HG03571 (cell line): ENCODE results near the gene VAPA.

Experiments
- ATAC-seq: cut with Tn5 transposase; IDR thresholded peaks from one replicate; pipeline ENCODE4 v1.9.1; 2021; ENCODE audit not compliant: unreplicated experiment

Gene VAPA

DNA sequence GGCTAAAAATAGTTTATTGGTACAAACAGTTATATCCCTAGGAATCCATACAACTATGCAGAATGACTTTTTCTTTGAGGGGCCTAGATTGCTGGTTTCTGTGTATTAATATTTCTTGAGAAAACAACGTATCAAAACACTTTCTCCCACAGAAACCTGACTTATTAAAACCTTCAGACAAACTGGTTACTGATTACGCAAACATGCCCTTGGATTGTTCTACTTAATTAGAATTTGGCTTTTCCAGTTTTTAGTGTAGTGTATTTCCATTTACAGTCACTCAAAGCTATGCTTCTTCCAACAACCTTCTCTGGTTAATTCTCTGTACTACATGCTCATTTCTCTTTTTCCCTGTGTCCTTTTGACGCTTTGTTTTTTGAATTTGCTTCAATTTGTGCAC, 20.0 kb downstream of the VAPA start:
- no peak for ATAC-seq

GRCh38 chr18:9934274-9934673, 20.5 kb downstream of the VAPA start:
- ATAC-seq, result no peak

DNA sequence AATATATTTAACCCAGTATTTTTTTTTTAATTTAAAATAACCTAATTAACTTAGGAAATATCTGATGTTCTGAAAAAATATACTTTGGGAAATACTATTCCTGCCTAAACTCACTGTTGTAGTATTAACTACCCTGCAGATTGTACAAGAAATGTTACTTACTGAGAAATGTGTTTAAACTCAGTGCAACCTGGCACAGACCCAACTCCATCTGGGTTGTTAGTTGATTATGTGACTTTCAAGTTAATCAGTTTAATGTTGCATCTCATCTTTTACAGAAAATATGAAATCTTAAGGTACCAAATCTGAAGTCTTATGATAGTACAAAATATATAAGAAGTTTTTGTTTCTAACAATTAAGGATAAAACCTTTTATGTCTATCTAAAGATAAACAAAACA, 27.3 kb downstream of the VAPA start:
- no peak for ATAC-seq

DNA sequence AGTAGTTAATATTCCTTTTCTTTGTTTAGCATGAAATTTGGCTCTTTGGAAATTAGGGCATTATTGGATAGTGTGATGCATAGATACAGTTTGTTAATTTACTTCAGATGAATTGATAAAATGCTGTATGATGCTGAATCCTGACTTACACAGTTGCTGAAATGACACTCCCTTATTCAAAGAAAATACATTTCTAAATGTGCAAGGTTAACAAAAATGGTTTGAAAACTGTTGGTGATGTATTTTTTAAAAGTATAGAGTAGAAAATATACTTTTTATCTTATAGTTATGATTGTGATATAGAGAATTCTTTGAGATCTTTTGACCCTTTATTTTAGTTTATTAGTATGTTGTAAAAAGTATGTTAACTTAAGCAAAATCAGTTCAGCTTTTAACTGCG, 27.8 kb downstream of the VAPA start:
- no peak for ATAC-seq

- ATAC-seq, result no peak
Observed at GRCh38 chr18:9943311-9943710, 29.5 kb downstream of the VAPA start.

GRCh38 chr18:9944805-9945204, 31.0 kb downstream of the VAPA start:
- no peak for ATAC-seq

- ATAC-seq, result no peak
Observed at GRCh38 chr18:9946831-9947230, 33.0 kb downstream of the VAPA start.

GRCh38 chr18:9947248-9947647, 33.4 kb downstream of the VAPA start:
- ATAC-seq, result no peak

DNA sequence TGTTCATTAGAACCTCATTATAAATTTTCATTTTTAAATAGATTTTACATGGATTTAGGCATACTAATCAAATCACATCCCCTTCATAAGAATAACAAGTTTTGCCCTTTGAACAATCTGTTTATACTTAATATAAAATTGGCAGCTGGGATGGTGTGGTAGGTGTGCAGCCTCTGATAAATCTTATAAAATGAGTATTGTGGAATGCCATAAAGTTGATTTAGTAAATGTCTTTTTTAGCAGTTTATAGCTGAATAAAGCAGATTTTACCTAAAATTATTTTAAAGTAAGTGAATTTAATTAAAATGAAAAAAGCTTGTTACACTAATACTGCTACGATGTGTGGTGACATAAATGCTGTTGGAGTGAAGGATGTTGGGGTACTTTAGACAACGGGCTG, 35.5 kb downstream of the VAPA start:
- no peak for ATAC-seq

- no peak for ATAC-seq
Observed at GRCh38 chr18:9949861-9950260, 36.0 kb downstream of the VAPA start.

DNA sequence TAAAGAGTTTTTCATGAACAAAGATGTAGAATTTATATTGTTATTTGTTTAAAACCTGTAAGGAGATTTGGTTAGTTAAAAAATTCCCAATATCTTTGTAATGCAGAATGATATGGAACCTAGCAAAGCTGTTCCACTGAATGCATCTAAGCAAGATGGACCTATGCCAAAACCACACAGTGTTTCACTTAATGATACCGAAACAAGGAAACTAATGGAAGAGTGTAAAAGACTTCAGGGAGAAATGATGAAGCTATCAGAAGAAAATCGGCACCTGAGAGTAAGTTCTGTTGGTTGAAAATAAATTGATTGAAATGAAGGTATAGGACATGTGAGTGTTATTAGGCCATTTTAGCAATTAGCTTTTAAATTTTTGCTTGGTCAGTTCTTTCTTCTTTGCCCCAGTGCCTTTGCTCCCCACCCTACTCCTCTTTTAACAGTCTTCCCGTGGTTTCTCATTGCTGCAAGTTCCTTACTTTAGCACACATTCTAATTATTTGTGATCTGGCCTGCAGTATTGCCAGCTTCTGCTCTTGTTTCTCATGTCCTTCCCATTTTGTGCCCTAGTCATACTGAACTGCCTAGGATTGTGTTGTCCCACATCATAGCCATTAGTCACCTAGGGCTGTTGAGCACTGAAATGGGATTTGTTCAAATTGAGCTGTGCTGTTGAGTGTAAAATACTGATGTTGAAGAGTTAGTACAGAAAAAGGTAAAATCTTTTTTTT, 36.6 kb downstream of the VAPA start:
- ATAC-seq, result no peak

DNA sequence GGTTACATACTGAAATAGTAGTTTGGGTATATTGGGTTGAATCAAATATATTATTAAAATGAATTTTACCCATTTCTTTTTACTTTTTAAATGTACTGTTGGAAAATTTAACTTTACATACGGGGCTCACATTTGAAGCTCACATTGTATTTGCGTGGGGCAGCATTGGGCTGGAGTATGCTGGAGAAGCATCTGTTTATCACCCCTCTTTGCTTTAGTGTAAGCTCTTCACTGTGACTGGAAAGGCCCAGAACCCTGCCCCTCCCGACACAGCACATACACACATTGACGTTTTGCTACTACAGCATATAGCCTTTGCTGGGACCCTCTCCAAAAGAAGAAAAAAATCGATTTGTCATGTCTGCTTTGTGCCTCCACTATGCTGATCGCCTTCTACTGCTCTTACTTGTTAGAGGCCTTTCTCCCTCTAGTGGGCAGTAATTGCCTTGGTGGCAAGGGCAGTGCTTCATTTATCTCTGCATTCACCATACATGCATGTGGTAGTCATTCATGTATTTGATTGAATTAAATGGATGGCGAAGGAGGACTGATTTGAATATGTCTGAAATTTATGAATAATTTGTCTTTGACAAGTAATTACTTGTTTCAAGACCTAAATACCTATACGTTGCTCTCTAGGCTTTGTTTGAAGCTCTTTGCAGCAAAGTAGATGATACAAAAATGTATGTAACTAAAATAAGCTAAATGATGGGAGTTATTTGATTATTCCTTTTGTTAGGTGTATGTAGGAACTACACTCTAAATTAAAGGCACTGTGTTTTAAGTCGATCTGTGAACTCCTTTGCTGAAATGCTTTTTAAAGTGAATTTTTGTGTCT, 37.4 kb downstream of the VAPA start:
- ATAC-seq, result no peak

DNA sequence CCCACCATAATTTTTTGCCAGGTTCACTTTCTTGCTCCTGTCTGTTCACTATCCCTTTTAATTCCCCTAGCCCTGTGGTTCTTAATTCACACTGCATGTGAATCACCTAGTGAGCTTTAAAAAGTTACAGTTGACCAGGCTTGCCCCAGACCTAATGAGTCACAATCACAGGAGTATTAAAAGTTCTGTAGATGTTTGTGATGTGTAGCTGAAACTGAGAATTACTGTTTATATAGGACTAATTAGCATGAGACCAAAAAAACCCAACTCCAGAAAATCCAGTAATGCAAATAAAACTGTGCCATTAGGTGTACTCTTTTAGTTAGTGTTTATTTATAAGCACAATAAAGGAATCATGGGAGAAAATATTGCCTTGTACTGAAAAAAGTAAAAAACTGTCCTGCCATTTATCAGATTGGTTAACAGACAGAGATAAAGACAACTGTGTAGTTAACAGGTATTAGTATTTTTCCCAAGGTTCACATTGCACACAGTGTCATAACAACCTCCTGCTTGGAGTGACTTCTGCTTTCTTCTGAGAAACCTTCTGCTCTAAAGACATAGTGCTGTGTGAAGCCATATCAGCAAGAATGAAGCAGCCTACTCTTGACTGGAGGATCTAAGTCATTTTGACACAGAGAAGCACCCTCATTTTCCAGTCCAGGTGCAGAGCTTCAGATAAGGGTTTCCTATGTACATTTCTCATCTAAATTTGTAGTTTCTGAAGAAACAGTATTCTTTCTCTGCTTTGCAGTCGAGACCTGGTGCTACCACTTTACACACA, 39.0 kb downstream of the VAPA start:
- no peak for ATAC-seq

- ATAC-seq, result no peak
Observed at GRCh38 chr18:9958861-9959399, 45.1 kb downstream of the VAPA start.

DNA sequence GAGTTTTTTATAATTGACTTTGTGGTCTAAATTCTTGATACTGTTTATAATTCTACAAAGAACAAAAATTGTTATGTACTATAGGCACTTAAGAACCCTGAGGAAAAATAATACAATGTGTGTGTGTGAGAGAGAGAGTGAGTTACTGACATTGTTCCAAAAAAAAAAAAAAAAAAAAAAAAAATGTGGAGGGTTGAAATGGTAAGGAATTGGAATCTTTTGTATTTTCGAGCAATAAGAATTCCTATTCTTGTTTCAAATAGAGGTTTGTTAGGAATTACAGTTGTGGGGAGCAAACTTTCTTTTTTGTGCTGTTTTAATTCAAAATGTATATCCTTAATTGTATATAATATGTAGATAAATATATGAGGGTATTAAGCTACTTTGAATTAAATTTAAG, 45.7 kb downstream of the VAPA start:
- ATAC-seq, result no peak

DNA sequence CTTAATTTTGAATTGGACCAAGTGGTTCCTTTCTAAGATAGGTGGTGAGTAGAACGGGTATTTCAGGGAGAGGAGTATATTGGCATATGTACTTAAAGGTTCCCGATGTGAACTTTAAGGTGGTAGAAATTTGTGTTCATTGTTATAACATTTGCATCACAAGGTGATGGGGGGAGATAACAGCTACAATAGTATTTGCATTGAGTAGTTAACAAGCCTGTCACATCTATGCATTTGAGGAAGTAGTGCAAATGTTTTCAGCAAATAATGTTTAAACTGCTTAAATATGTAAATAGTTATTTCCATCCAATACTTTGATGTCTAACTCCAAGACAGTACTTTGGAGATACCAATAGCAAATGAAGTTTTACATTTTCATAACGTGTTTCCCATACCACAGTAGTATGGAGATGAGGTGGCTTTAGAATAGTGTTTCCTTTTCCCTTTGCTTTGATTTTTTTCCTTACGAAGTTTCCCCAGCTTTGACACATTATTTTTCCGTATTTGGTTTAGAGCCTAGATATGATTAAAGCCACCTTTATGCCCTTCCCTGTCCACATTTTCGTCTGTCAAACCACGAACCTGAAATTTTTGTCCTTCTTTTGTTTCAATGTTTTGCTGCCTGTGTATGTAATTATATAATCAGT, 46.6 kb downstream of the VAPA start:
- no peak for ATAC-seq

- no peak for ATAC-seq
Observed at GRCh38 chr18:9961041-9961440, 47.2 kb downstream of the VAPA start.

DNA sequence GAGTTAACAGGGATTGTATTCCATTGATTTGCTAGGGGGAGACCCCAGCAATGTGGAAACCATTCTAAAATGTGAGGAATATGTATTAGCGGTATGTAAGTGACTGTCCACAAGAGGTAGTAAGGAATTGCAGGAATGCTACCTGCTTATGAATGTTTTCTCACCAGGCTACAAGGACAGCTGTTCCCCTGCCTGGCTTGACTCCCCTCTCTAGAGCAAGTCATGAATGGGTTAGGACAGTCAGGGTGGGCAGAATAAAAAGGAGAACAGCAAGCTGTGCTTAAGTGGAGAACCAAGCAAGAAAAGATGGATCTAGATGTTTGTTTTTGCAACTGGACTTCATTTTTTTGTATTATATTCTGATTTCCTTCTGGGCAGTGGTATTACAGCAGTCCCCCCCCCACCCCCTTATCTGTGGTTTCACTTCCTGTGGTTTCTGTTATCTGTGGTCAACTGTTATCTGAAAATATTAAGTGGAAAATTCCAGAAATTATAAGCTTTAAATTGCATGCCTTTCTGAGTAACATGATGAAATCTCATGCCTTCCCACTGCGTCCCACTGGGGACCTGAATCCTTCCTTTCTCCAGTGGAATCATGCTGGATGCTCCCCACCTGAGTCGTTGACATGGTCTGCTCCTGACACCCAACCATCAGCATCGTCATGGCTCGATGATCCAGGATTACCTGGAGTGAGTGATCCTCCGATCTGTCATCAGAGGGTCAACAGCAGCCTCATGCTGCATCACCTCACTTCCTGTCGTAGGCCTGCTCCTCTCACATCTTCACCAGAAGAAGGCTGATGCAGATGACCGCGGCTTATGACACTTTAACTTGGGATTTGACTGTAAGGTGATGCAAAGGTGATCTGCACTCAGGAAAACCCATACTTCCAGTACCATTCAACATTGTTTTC, 52.2 kb downstream of the VAPA start:
- ATAC-seq, result no peak

DNA sequence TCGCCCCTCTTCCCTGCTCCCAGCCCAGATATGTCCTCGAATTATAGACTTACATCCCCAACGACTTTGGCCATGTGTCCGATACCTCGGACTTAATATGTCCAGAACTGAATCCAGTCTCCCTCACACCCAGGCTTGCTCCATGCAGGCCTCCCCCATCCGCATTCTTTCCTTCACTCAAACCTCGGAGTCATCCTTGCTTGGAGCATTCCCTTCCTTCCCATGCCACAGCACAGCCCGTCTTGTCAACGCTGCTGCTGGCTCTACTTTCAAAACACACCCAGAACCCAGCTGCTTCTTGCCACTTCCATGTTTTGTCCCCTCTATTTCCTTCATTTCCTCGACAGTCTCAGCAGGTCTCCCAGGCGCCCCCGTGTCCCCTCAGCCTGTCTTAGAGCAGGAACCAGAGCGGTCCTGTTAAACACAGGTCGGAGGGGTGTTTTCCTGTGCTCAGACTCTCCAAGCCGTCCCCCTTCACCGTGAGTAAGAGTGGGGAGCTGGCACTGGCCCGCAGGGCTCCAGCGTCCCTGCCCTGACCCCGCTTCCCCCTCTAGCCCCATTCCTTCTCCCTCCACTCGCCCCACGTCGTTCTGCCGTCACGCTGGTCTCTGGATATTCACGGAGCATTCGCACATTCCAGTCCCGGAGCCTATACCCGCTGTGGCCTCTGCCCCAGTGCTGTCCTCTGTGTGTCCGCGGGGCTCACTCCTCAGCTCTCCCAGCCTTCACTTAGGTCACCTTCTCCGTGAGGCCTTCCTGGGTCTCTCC, 54.4 kb downstream of the VAPA start:
- no peak for ATAC-seq
